Fibroblast of peridontal ligament (primary cell): ENCODE data around the gene NRAP.

ENCODE experiments used
- DNase-seq: peaks from one replicate; pipeline ENCODE4 v3.0.0-alpha.2; 2010; ENCODE audit errors: extremely low read depth

The NRAP gene

GRCh38 chr10:113605268-113605978 lies 58.4 kb downstream of the NRAP start:
- DNase-seq = no peak

DNA sequence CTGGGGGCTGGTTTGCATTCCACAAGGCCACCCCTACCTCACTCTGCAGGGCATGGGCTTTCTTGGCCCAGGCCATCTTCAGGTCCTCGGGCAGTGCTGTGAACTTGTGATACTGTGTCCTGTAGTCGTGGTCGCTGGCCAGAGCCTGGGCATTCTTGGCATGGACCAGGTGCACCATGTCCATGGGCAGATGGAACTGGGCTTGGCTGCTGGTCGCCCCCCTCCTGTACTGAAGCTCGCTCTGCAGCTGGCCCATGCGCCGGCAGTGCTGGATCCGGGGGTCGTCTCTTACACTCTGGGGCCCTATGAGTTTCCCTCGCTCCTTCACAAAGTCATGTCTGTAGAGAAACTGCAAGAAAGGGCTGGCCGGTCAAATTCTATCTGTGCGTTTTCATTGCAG lies 59.3 kb downstream of the NRAP start:
- DNase-seq = no peak

- DNase-seq = no peak
These were observed 60.6 kb downstream of the NRAP start for GRCh38 chr10:113603057-113603777.

GRCh38 chr10:113600569-113600968 lies 63.3 kb downstream of the NRAP start:
- no peak for DNase-seq

GRCh38 chr10:113594652-113595051 lies 69.2 kb downstream of the NRAP start:
- DNase-seq = no peak

GRCh38 chr10:113592380-113592779 lies 71.5 kb downstream of the NRAP start:
- no peak for DNase-seq

DNA sequence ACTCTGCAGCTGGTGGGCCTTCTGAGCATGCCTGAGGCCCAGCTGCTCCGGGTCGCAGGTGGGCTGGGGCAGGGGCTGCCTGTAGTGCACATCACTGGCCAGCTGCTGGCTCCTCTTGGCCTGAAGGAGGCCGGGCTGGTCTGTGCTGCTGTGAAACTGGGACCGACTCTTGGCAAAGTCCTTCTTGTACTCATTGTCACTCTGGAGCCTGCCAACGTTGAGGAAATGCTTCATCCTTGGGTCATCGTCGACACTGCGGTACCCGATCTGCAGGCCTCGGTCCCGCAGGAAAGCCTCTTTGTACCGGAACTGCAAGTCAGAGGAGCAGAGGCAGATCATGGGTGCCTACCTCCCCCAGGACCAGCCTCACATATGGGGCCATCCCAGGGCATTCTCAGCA lies 73.3 kb downstream of the NRAP start:
- no peak for DNase-seq

DNA sequence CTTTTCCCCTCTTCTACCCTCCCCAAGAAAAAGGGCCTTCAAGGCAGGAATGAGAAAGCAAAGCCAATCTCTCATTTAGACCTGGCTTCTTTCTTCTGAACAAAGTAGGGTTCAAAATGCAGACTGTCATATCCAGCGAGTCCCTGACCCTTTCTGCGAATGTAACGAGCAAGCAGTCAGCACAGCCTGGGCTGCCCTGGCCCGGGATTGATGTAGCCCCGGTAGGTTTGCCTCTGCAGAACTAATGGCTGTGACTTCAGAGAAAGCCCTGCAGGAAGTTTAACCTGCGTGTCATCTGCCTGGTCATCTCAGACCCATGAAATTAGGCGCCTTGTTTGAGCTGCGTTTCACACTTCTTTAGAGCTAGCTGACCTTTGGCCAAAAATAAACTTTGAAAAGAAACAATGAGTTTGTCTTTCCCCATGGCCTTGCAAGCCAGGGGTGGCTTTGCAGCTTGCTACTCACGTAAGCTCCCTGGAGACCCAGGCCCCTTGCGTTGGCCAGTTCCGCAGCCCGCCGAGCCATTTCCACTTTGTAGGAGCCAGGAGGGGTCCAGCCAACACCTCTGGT lies 74.6 kb downstream of the NRAP start:
- no peak for DNase-seq

GRCh38 chr10:113585949-113586348 lies 77.9 kb downstream of the NRAP start:
- no peak for DNase-seq

- no peak for DNase-seq
These were observed 80.3 kb downstream of the NRAP start for GRCh38 chr10:113583571-113583970.

- no peak for DNase-seq
These were observed 82.7 kb downstream of the NRAP start for GRCh38 chr10:113581092-113581491.

- no peak for DNase-seq
These were observed 85.1 kb downstream of the NRAP start for GRCh38 chr10:113578773-113579172.

DNA sequence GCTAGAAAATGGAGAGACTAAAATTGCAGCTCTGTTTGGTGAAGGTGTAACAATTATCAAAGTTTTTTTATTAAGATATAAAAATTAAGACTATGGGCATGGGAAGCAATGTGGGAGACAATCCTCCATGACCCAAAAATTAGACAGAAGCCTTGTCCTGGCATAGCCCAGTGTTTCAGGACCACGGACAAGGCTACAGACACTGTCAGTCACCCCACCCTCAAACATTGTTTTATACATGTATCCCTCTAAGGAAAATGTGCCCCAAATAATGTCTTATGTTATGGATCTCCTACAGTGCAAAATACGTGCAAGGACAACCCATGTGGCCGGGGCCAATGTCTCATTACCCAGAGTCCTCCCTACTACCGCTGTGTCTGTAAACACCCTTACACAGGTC lies 87.0 kb downstream of the NRAP start:
- peak; percentile 3 for DNase-seq

DNA sequence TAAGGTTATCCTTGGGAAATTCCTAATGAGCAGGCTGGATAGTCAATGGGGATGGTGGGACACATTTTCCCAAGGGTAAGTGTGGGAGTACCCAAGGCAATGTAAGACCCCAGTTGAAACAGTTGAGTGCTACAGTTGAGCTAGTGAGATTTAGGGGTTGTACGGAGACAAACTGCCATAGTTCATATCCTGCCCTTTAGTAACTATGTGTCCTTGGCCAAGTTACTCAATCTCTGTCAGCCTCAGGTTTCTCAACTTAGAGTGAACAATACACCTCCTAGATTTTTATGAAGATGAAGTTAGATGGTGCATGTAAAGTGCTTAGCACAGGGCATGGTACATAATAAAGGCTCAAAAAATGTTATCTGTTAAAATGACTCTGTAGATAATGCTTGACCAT lies 90.5 kb downstream of the NRAP start:
- DNase-seq = no peak

DNA sequence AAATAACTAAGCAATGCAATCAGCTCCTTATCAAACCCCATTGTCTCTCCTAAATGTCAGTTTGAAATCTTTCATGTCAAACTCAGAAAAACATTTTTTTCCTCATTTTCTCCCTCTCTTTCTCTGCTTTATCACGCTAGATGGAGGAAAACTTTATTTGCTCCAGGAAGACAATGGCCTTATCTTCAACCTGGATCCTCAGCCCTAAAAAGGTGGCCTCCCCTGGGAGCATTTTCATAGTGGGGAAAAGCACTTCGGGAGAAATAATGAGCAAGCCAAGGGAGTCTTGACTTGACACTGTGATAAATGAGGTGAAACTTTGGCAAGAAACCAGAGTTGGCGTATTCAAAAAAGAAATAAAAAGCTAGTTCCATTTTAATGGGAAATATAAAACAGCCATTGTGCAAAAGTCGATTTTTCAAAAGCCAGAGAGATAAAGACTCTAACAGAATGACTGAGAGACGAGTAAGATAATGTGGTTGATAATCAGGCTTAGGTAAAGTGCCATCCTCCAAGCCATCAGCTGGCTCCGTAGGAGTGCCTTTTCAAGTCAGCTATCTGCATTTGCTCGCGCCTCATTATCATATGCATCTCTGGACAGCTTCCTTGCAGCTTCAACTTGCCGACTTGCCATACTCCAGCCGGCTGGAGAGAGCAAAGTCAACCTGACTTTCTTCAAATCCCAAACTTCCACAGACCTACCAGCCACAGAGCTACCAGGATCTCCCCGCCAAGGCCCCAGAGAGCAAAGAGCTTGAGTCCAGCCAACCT lies 91.1 kb downstream of the NRAP start:
- DNase-seq = no peak

DNA sequence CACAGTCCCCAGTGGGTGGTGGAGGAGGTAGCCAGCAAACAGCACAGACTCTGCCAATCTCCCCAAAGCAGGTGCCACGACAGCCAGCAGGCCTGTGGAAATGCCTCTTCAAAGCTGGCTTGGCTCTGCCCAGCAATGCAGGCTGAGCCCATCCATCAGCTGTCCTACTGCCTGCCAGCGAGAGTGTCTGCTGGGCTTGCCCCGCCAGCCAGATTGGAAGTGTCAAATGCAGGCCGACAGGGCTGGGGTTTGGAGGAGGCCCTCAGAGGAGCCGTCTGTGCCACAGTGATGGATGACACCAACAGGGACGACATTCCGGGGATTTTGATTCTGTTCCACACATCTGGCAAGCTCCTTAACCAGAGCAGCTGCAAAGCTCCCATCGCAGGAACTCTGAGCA lies 94.3 kb downstream of the NRAP start:
- no peak for DNase-seq

DNA sequence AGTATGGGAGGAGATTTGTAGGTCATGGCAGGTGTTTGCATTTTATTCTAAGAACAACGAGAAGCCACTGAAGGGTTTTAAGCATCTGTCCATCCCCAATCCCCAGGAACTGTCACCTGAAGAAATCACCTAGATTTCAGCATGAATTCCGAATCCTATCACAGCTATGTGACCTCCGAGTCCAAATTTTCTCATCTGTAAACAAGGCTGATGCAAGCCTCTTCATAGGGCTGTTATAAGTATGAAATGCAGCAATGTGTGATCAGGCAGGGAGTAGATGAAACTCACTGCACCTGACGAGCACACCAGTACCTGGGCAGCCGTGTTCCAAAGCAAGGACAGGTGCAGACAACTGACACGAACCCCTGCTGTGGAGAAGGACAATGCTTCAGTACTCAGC lies 97.0 kb downstream of the NRAP start:
- DNase-seq = no peak

DNA sequence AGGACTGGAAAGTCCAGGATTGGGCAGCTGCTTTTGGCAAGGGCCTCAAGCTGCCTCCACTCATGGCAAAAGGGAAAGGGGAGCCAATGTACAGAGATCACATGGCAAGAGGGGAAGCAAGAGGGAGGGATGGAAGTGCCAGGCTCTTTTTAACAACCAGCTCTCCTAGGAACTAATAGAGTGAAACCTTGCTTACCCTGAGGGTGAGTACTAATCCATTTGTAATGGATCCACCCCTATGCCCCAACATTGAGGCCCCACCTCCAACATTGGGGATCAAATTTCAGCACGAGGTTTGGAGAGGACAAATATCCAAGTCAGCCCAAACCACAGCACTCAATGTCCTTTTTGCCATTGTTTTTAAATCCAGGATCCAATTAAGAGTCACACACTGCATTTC lies 98.5 kb downstream of the NRAP start:
- DNase-seq = no peak

- DNase-seq = peak; percentile 62
These were observed 100.3 kb downstream of the NRAP start for GRCh38 chr10:113563306-113564088.

- DNase-seq = no peak
These were observed 101.1 kb downstream of the NRAP start for GRCh38 chr10:113562704-113563103.

DNA sequence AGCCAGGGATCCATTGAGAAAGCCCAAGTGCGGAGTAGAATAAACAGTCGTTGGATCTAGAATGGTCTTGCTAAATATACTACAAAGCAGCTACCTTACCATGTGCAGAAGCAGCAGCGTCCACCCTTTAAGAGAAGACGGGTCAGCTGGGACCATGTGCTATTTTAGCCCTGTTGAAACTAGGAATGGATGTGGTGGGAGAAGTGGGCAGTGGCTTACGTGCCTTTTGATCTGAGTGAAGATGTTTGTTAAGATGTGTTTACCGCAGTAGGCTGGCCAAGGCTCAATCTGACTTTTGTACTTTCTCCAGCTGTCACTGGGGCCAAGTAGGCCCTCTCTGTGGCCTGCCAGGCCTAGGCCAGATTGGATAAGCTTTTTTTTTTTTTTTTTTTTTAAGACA lies 101.8 kb downstream of the NRAP start:
- no peak for DNase-seq

DNA sequence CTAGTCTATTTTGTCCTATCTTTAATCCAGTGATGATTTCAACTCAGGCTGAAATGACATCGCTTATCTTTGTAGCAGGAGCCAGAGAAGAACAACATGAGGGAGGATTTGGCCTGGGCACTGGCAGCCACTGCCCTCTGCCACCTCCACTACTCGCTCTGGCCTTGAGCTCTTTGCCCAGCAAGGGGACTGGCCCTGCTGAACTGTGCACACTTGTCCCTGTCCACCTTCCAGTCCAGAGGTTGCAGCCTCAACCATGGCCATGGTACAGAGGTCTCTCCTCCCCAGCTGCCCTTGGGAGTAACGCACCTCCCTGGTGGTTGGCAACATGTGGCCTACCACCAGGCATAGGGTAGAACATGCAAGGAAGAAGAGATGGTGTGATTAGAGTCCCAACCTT lies 102.6 kb downstream of the NRAP start:
- DNase-seq = no peak
